Loucy (cell line): ENCODE measurements around the gene AUH.

Experiments used
- H2AFZ ChIP-seq: fragments of 200-600 bp; sonication (generic); 2 replicates; pipeline ENCODE4 v1.6.0; 2016; ENCODE audit warnings: antibody characterized with exemption, mild to moderate bottlenecking, low read length, moderate library complexity
- H3F3A ChIP-seq: fragments of 200-600 bp; 2 replicates; pipeline ENCODE4 v1.6.0; 2016; ENCODE audit warnings: antibody characterized with exemption, low read depth, mild to moderate bottlenecking
- H3K27me3 ChIP-seq: fragments of 200-600 bp; sonication (generic); 2 replicates; pipeline ENCODE4 v1.6.1; 2014; ENCODE audit warnings: low read length, mild to moderate bottlenecking; ENCODE audit not compliant: insufficient read depth, poor library complexity, severe bottlenecking
- H3K36me3 ChIP-seq: fragments of 200-600 bp; sonication (generic); 2 replicates; pipeline ENCODE4 v1.6.1; 2016; ENCODE audit warnings: low read length; ENCODE audit not compliant: insufficient read depth
- H3K4me1 ChIP-seq: fragments of 200-600 bp; sonication (generic); 2 replicates; pipeline ENCODE4 v1.5.1; 2014; ENCODE audit warnings: low read length, mild to moderate bottlenecking; ENCODE audit not compliant: insufficient read depth, poor library complexity, severe bottlenecking
- H3K4me2 ChIP-seq: fragments of 200-600 bp; sonication (generic); 2 replicates; pipeline ENCODE4 v1.6.0; 2014; ENCODE audit warnings: antibody characterized with exemption, low read length, low read depth, mild to moderate bottlenecking; ENCODE audit not compliant: poor library complexity, severe bottlenecking
- H3K4me3 ChIP-seq: fragments of 200-600 bp; sonication (generic); 2 replicates; pipeline ENCODE4 v1.5.1; 2014; ENCODE audit warnings: low read length, mild to moderate bottlenecking, mixed read lengths; ENCODE audit not compliant: poor library complexity, severe bottlenecking
- H3K79me2 ChIP-seq: fragments of 200-600 bp; sonication (generic); 2 replicates; pipeline ENCODE4 v1.6.1; 2014; ENCODE audit warnings: low read length; ENCODE audit not compliant: insufficient read depth
- H3K9ac ChIP-seq: fragments of 200-600 bp; sonication (generic); 2 replicates; pipeline ENCODE4 v1.6.0; 2014; ENCODE audit warnings: mild to moderate bottlenecking, low read depth, low read length, moderate library complexity; ENCODE audit not compliant: poor library complexity, severe bottlenecking
- H3K9me2 ChIP-seq: fragments of 200-600 bp; sonication (generic); replicated peaks from 2 replicates; pipeline ENCODE4 v1.6.1; 2016; ENCODE audit warnings: low read depth, low read length, mixed read lengths
- H3K9me3 ChIP-seq: fragments of 200-600 bp; sonication (generic); 2 replicates; pipeline ENCODE4 v1.6.1; 2014; ENCODE audit warnings: mild to moderate bottlenecking, antibody characterized with exemption, low read length, low read depth; ENCODE audit not compliant: insufficient read depth
- H4K20me1 ChIP-seq: fragments of 200-600 bp; sonication (generic); 2 replicates; pipeline ENCODE4 v1.6.0; 2014; ENCODE audit warnings: antibody characterized with exemption, low read length, mild to moderate bottlenecking; ENCODE audit not compliant: insufficient read depth, poor library complexity, severe bottlenecking
- EZH2phosphoT487 ChIP-seq: fragments of 200-600 bp; IDR thresholded peaks from 2 replicates; pipeline ENCODE4 v1.6.1; 2018; ENCODE audit warnings: antibody characterized with exemption, mild to moderate bottlenecking, moderate library complexity, borderline replicate concordance
- TF ChIP-seq, protein P1 (sequence below): fragments of 200-600 bp; sonication (generic); conservative IDR thresholded peaks from 2 replicates; pipeline ENCODE4 v1.5.1; 2014; ENCODE audit warnings: mild to moderate bottlenecking, antibody characterized with exemption, low read length

The AUH gene

DNA sequence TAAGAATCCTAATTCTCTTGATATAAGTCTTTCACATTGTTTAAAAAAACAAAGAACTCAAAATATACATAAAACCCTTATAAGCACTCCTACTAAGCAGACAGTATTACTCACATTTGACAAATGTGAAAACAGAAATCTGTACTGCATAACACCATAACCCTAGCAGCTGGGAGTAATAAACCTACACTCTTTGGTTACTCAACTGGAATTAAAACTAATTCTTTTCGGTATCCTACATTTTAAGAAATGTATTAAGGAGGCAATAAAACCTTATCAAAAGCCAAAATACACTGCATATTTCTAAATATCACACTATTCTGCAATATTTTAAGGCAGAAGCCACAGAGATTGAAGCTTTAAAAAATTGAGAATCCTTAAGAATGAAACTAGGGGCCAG lies 6.8 kb downstream of the AUH start:
- Histone ChIP-seq H3K36me3 (peaks cover 31% of the 10 kb centered on the region; the same call in 1 of the 2 replicates), H3K9me3 (no peaks in the 10 kb centered on the region), H3K79me2 (peaks cover 72% of the 10 kb centered on the region), H3K4me3 (no peak overlapping the region), H3K9ac (peak overlapping the region; percentile 41), H3K4me2 (peak overlapping the region; percentile 91), H3K27me3 (no peaks in the 10 kb centered on the region), H3K9me2 (no peaks in the 10 kb centered on the region), H4K20me1 (peaks cover 28% of the 10 kb centered on the region), H2AFZ (no peak overlapping the region), H3K4me1 (peaks cover 41% of the 10 kb centered on the region), H3F3A (no peaks in the 10 kb centered on the region)
- TF ChIP-seq EZH2phosphoT487 = no peak
- TF ChIP-seq, protein P1, sequence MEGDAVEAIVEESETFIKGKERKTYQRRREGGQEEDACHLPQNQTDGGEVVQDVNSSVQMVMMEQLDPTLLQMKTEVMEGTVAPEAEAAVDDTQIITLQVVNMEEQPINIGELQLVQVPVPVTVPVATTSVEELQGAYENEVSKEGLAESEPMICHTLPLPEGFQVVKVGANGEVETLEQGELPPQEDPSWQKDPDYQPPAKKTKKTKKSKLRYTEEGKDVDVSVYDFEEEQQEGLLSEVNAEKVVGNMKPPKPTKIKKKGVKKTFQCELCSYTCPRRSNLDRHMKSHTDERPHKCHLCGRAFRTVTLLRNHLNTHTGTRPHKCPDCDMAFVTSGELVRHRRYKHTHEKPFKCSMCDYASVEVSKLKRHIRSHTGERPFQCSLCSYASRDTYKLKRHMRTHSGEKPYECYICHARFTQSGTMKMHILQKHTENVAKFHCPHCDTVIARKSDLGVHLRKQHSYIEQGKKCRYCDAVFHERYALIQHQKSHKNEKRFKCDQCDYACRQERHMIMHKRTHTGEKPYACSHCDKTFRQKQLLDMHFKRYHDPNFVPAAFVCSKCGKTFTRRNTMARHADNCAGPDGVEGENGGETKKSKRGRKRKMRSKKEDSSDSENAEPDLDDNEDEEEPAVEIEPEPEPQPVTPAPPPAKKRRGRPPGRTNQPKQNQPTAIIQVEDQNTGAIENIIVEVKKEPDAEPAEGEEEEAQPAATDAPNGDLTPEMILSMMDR = no peak

DNA sequence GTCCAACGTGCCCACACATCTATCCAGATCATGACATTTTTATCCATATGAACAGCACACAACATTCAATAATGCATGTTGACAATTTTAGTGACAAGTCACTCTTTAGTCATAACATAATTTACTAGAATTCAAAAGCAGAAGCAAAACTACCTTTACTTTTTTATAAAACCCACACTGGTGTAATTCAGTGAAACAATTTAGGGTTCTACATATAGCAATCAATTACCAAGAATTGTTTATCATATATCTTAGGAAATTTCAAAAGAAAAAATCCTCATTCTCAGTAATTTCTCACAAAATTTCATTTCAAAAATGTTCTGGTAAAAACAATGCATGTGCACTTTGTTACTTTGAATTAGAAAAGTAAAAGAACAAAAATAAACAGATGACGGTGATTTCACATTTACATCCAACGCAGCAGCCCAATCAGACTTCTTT lies 12.6 kb downstream of the AUH start:
- Histone ChIP-seq H3K9me3 (no peaks in the 10 kb centered on the region), H3K4me1 (peaks cover 10% of the 10 kb centered on the region), H3K9me2 (no peaks in the 10 kb centered on the region), H3F3A (no peaks in the 10 kb centered on the region), H3K79me2 (peaks cover 55% of the 10 kb centered on the region), H3K36me3 (peaks cover 26% of the 10 kb centered on the region; the same call in 1 of the 2 replicates), H3K4me2 (no peak overlapping the region), H3K4me3 (no peak overlapping the region), H3K9ac (no peak overlapping the region), H2AFZ (no peak overlapping the region), H4K20me1 (peaks cover 15% of the 10 kb centered on the region), H3K27me3 (no peaks in the 10 kb centered on the region)
- TF ChIP-seq, protein P1 = no peak
- no peak for TF ChIP-seq EZH2phosphoT487

DNA sequence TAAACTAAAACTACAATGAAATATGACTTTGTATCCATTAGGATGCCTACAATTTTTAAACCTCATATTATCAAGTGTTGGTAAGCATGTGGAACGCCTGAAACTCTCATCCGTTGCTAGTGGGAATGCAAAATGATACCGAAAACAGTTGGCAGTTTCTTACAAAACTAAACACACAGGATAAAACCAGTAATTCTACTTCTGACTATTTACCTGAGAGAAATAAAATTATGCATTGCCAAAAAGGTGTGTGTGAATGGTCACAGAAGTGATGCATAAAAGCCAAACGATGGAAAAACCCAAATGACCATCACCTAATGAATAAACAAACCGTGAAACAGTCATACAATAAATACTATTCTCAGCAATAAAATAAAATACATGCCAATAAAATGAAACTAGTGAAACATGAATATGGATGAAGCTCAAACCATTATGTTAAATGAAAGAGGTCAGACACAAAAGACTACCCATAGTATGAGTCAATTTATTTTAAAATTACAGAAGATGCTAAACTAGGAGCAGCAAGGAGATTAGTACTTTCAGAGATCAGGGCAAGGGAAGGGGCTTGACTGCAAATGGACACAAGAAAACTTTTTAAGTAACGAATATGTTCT lies 13.4 kb downstream of the AUH start:
- Histone ChIP-seq H2AFZ (no peak overlapping the region), H3K9ac (no peak overlapping the region), H3K9me3 (no peaks in the 10 kb centered on the region), H3K4me2 (no peak overlapping the region), H3K4me3 (no peak overlapping the region), H3K36me3 (peaks cover 24% of the 10 kb centered on the region; the same call in 1 of the 2 replicates), H3F3A (no peaks in the 10 kb centered on the region), H3K9me2 (no peaks in the 10 kb centered on the region), H3K27me3 (no peaks in the 10 kb centered on the region), H3K79me2 (peaks cover 57% of the 10 kb centered on the region), H4K20me1 (peaks cover 15% of the 10 kb centered on the region), H3K4me1 (peaks cover 10% of the 10 kb centered on the region)
- TF ChIP-seq EZH2phosphoT487 = no peak
- TF ChIP-seq, protein P1 = no peak
